NT2/D1 (cell line): ENCODE measurements around the gene TANC1.

Source experiments
- SUZ12 ChIP-seq: IDR thresholded peaks from 2 replicates; pipeline ENCODE4 v1.6.1; 2011; ENCODE audit not compliant: insufficient read length, insufficient read depth; ENCODE audit errors: extremely low read depth
- YY1 ChIP-seq: IDR thresholded peaks from 2 replicates; pipeline ENCODE4 v1.6.1; 2011; ENCODE audit not compliant: insufficient read length, insufficient read depth
- ZNF274 ChIP-seq: IDR thresholded peaks from 2 replicates; pipeline ENCODE4 v1.6.1; 2011; ENCODE audit warnings: mild to moderate bottlenecking, low read depth, low read length

DNA sequence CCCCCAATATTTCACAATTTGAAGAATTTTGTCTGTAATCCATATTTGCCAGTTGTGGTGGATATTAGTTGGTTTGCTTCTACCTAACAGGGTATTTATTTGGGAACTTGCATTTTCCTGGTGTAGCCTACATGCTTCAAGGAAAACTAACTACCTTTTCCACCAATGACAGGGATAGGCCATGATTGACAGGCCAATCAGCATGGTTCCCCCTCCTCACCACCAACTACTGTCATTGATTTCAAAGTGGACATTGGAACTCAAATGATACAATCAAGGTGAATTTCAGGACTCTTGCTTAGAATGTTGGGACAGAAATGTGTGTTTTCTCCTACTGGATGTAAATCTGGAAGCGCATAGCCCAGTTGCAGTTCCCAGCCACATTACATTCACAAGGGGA lies 10.1 kb upstream of the TANC1 start:
- TF ChIP-seq ZNF274 (no peak), YY1 (no peak), SUZ12 (no peak)
